K562 (cell line): ENCODE measurements around the gene TMSB4X. TPM values are rescaled to one million over a fixed set of nuclear protein-coding genes. Genes with fewer than 3 reads are reported as not detected.

Source experiments
- ATAC-seq: fragments of 200-7000 bp; cut with Tn5 transposase; 3 replicates; pipeline ENCODE4 v1.9.1; 2020; ENCODE audit warnings: moderate library complexity
- BruUV-seq: library from RNA; stranded (reverse); fragments of 400-500 nt; replicated peaks from 2 replicates; lab custom pipeline; 2021; lab: Mats Ljungman, UMichigan
- CTCF ChIA-PET: fragments of 300-600 bp; formaldehyde crosslinking; extraction: SDS; loops from one replicate; lab custom pipeline; 2021; ENCODE audit warnings: low intra/inter-chr PET ratio; lab: Yijun Ruan, JAX
- POLR2A ChIA-PET: fragments of 300-600, 350-650 bp; sonication (Branson Sonifier 250); formaldehyde crosslinking; extraction: SDS; loops from one replicate; lab custom pipeline; 2021; ENCODE audit warnings: antibody characterized with exemption, inconsistent platforms; lab: Yijun Ruan, JAX
- DNase-seq, 4 experiments: peaks; one replicate each; pipeline versions ENCODE4 v3.0.0 to v3.0.0-alpha.2; 2011 to 2018; ENCODE audit warnings: low spot score in 3 of 4, mixed read lengths in 3 of 4; ENCODE audit errors: extremely low read depth in 1 of 4
- FAIRE-seq: peaks from 2 replicates; lab custom pipeline; 2011; peaks lifted over from hg19 to GRCh38; lab: Jason Lieb, UNC
- H2AFZ ChIP-seq: 2 replicates; pipeline ENCODE4 v1.6.0; 2011; ENCODE audit warnings: low read depth, low read length, control low read depth, inconsistent platforms
- H3K27ac ChIP-seq: fragments of 200-600 bp; 3 replicates; pipeline ENCODE4 v1.8.0; 2011; ENCODE audit warnings: low read depth, mild to moderate bottlenecking, control low read depth, inconsistent platforms, low read length, moderate library complexity, mixed read lengths; ENCODE audit errors: extremely low read depth
- H3K27me3 ChIP-seq, 2 experiments: fragments of 300-600 bp in 1 of 2; 2 replicates in 1 of 2; 3 replicates in 1 of 2; pipeline versions ENCODE4 v1.6.0 to v1.8.0; 2011; ENCODE audit warnings: inconsistent platforms in 2 of 2, low read length in 2 of 2, mild to moderate bottlenecking in 1 of 2, mixed read lengths in 1 of 2, moderate library complexity in 1 of 2; ENCODE audit not compliant: control insufficient read depth in 2 of 2, insufficient read depth in 2 of 2
- H3K36me3 ChIP-seq: fragments of 300-600 bp; 3 replicates; pipeline ENCODE4 v1.8.0; 2011; ENCODE audit warnings: mild to moderate bottlenecking, low read length, inconsistent platforms; ENCODE audit not compliant: control insufficient read depth, insufficient read depth
- H3K4me1 ChIP-seq, 2 experiments: fragments of 200-600 bp in 1 of 2; replicated peaks in 1 of 2; 2 replicates in 1 of 2; 3 replicates in 1 of 2; pipeline versions ENCODE4 v1.5.1 to v1.8.0; 2011; ENCODE audit warnings: inconsistent platforms in 2 of 2, low read length in 2 of 2, mild to moderate bottlenecking in 1 of 2, mixed read lengths in 1 of 2, moderate library complexity in 1 of 2; ENCODE audit not compliant: control insufficient read depth in 2 of 2, insufficient read depth in 2 of 2
- H3K4me2 ChIP-seq: 2 replicates; pipeline ENCODE4 v1.6.1; 2011; ENCODE audit warnings: low read length, control low read depth, inconsistent platforms, mixed read lengths; ENCODE audit not compliant: insufficient read depth
- H3K4me3 ChIP-seq: fragments of 200-600 bp; sonication (generic), shearing (Covaris generic); 2 replicates; pipeline ENCODE4 v1.5.1; 2016; ENCODE audit warnings: control low read depth, inconsistent platforms
- H3K79me2 ChIP-seq: fragments of 200-600 bp; 3 replicates; pipeline ENCODE4 v1.8.0; 2011; ENCODE audit warnings: low read length, inconsistent platforms; ENCODE audit not compliant: control insufficient read depth, insufficient read depth
- H3K9ac ChIP-seq, 2 experiments: 2 replicates each; pipeline versions ENCODE4 v1.6.0 to v1.6.1; 2011; ENCODE audit warnings: low read depth in 2 of 2, low read length in 2 of 2, control low read depth in 1 of 2, inconsistent platforms in 1 of 2, mild to moderate bottlenecking in 1 of 2, mixed read lengths in 1 of 2; ENCODE audit not compliant: insufficient read depth in 1 of 2
- H3K9me1 ChIP-seq: one replicate; pipeline ENCODE4 v1.6.0; 2011; ENCODE audit warnings: inconsistent platforms, mild to moderate bottlenecking, low read length, moderate library complexity; ENCODE audit not compliant: control insufficient read depth, insufficient read depth
- H3K9me3 ChIP-seq: replicated peaks from 2 replicates; pipeline ENCODE4 v1.5.1; 2011; ENCODE audit warnings: low read depth, low read length, inconsistent platforms; ENCODE audit not compliant: control insufficient read depth, insufficient read depth
- H4K20me1 ChIP-seq: replicated peaks from 2 replicates; pipeline ENCODE4 v1.6.1; 2011; ENCODE audit warnings: low read length, inconsistent platforms, mixed read lengths; ENCODE audit not compliant: control insufficient read depth, insufficient read depth
- DDX20 ChIP-seq: fragments of 450-650 bp; IDR thresholded peaks from 2 replicates; pipeline ENCODE4 v1.6.1; 2016; ENCODE audit warnings: missing genetic modification characterization, low read depth, mild to moderate bottlenecking, missing compliant biosample characterization, moderate library complexity
- NFATC3 ChIP-seq: fragments of 450-650 bp; IDR thresholded peaks from 2 replicates; pipeline ENCODE4 v1.6.1; 2017; ENCODE audit warnings: mild to moderate bottlenecking
- SMAD3 ChIP-seq: fragments of 450-650 bp; formaldehyde crosslinking; conservative IDR thresholded peaks from 2 replicates; pipeline ENCODE4 v1.4.0; 2020; ENCODE audit warnings: mild to moderate bottlenecking
- YY1 ChIP-seq, 3 experiments: IDR thresholded peaks; 2 replicates each; pipeline ENCODE4 v1.6.1; 2011; ENCODE audit warnings: low read length in 2 of 3, mild to moderate bottlenecking in 2 of 3, moderate library complexity in 2 of 3, borderline replicate concordance in 1 of 3, control low read depth in 1 of 3, low read depth in 1 of 3; ENCODE audit not compliant: insufficient read depth in 3 of 3, insufficient replicate concordance in 2 of 3, control insufficient read depth in 1 of 3, insufficient read length in 1 of 3; ENCODE audit errors: extremely low read depth in 1 of 3
- ZNF24 ChIP-seq: fragments of 450-650 bp; IDR thresholded peaks from 2 replicates; pipeline ENCODE4 v1.6.1; 2016
- ZNF780A ChIP-seq: fragments of 250-450 bp; sonication (Bioruptor Pico); IDR thresholded peaks from 2 replicates; pipeline ENCODE4 v1.5.0; 2021; ENCODE audit warnings: mild to moderate bottlenecking
- WGBS: fragments of 100-300 bp; shearing (Covaris generic); methylation state at CpG from one replicate; pipeline ENCODE4 v1.1.6; 2016; ENCODE audit warnings: low coverage, mixed read lengths; ENCODE audit not compliant: insufficient coverage; ENCODE audit errors: missing lambda C conversion rate; 5-methylcytosine and 5-hydroxymethylcytosine counted together
- in situ Hi-C: fragments of 300-500 bp; cut with MboI; formaldehyde crosslinking; loops from 4 replicates; pipeline ENCODE4 v1.15.0; 2018; ENCODE audit warnings: inconsistent platforms, mixed read lengths
- intact Hi-C: fragments of 100-400 bp; cut with micrococcal nuclease; formaldehyde crosslinking; loops from 2 replicates; pipeline ENCODE4 v1.14.2; 2022
- polyA plus RNA-seq, 8 experiments: library from polyadenylated mRNA; depleted of rRNA in 4 of 8; stranded (reverse) in 5 of 8; unstranded in 3 of 8; fragments of >200 nt; fragmentation: Nextera tagmentation in 2 of 8; fragmentation: Illumina TruSeq in 1 of 8; extraction: Ambion mirVana in 2 of 8; extraction: Trizol in 1 of 8; gene quantifications; 2 replicates each; pipeline versions ENCODE4 v1.2.1 to v1.2.3, GENCODE V29; 2011 to 2014; ENCODE audit warnings: inconsistent platforms in 1 of 8, missing spikeins in 1 of 8
- total RNA-seq, 7 experiments: library from RNA; depleted of rRNA in 6 of 7; stranded (reverse); fragments of >200 nt in 6 of 7; fragmentation: Illumina TruSeq in 2 of 7; extraction: Trizol in 2 of 7; gene quantifications; 2 replicates each; pipeline versions ENCODE4 v1.2.1 to v1.2.3, GENCODE V29; 2011 to 2021; ENCODE audit warnings: low replicate concordance in 1 of 7
- TF ChIP-seq, protein P1 (sequence below): fragments of 450-650 bp; formaldehyde crosslinking; IDR thresholded peaks from 2 replicates; pipeline ENCODE4 v1.4.0; 2020; ENCODE audit warnings: mild to moderate bottlenecking, moderate library complexity
- TF ChIP-seq, protein P2 (sequence below): sonication (generic); formaldehyde crosslinking; IDR thresholded peaks from 2 replicates; pipeline ENCODE4 v1.4.0; 2020; ENCODE audit warnings: mild to moderate bottlenecking, missing genetic modification reagents
- TF ChIP-seq, protein P3 (sequence below): fragments of 200-800 bp; sonication (Bioruptor generic); IDR thresholded peaks from 2 replicates; pipeline ENCODE4 v1.6.1; 2016; ENCODE audit warnings: missing genetic modification characterization, missing compliant biosample characterization

The TMSB4X gene
- total and polyA plus RNA-seq, 9 of the 15 experiments (the other 6 are each of a cell fraction or from before 2014, with no cell fraction given) = 1,035 to 2,035 (median 1,529) TPM

DNA sequence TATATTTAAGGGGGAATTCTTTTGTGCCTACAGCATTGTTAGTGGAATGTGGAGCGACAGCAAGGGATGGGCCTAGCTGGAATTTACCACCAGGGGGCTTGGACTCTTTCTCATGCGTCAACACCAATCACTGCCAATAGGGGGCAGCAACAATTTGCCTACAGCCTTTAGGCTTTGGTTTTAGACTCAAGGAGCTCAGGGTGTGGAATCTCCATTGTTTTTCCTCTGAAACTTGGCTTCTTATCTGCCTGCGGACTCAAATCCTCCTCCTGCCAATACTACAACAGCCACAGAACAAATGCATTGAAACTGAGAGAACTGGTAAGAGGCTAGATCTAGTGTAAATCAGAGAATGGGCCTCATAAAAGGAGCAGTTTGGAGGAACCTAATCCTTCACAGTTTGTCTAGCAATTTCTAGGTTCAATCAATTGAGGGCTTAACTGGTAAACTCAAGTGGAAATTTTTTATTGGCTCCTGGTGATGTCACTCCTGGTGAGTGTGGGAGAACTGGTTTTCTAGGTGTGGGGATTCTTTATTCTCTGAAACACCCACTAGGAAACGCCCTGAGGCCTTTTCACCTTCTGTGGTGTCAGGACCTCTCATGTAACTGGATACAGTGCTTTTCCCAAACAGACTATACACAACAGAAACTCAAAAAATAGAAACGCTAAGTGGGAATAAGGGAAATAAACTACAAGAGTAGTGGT, 27.9 kb upstream of the TMSB4X start:
- no peak overlapping the region for H3K4me3 ChIP-seq
- POLR2A ChIA-PET = interaction anchor here (0.6 to 1.7 kb wide), 10 partner anchors 9 to 541 kb away, joined by 3 to 10 read pairs (median 4); partner anchors contain the start of gene TMSB4X
- peak overlapping the region; percentile 35 for H3K4me2 ChIP-seq
- H3K36me3 ChIP-seq = no peaks in the 10 kb centered on the region; the same call in 2 of the 3 replicates
- H3K27me3 ChIP-seq = no peaks in the 10 kb centered on the region
- 6% methylated on average over 4 of the region's 5 CpGs for WGBS
- peak overlapping the region in 1 of 2 experiments; percentile 54; a peak in 2 of 4 replicates for H3K9ac ChIP-seq
- CTCF ChIA-PET = interaction anchor here (0.8 to 1.2 kb wide), 2 partner anchors 28 to 541 kb away, joined by 4 to 9 read pairs; partner anchors contain the start of gene TMSB4X
- peaks cover 5 to 55% of the 10 kb centered on the region in 2 experiments; a peak in 4 of 5 replicates for H3K4me1 ChIP-seq
- no peaks in the 10 kb centered on the region for H3K9me1 ChIP-seq
- peak; percentile 84 for FAIRE-seq
- peak overlapping the region; percentile 79 for H3K27ac ChIP-seq
- in situ Hi-C loops (no loop called here), intact Hi-C loops (loop anchor here (1.0 kb wide), 2 partner anchors 29 to 541 kb away; no protein-coding TSS in a partner anchor)
- no peaks in the 10 kb centered on the region for H3K9me3 ChIP-seq
- H2AFZ ChIP-seq = peak overlapping the region; percentile 88
- H4K20me1 ChIP-seq = no peaks in the 10 kb centered on the region
- peak; percentile 79 for ATAC-seq
- peak; percentile 70 to 89 (median 72) for DNase-seq
- no TSS peak for BruUV-seq
- H3K79me2 ChIP-seq = no peaks in the 10 kb centered on the region; the same call in 2 of the 3 replicates
- TF ChIP-seq, protein P1, sequence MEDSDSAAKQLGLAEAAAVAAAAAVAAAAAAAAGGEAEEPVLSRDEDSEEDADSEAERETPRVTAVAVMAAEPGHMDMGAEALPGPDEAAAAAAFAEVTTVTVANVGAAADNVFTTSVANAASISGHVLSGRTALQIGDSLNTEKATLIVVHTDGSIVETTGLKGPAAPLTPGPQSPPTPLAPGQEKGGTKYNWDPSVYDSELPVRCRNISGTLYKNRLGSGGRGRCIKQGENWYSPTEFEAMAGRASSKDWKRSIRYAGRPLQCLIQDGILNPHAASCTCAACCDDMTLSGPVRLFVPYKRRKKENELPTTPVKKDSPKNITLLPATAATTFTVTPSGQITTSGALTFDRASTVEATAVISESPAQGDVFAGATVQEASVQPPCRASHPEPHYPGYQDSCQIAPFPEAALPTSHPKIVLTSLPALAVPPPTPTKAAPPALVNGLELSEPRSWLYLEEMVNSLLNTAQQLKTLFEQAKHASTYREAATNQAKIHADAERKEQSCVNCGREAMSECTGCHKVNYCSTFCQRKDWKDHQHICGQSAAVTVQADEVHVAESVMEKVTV = peak; percentile 75; the same call in 1 of the 2 replicates
- peak in 2 of 3 experiments; percentile 24 to 28 for TF ChIP-seq YY1 (IDR thresholded peaks at IDR 0.05; ENCODE audit: borderline replicate concordance in 1 of 3, control insufficient read depth in 1 of 3, extremely low read depth in 1 of 3, insufficient read depth in 3 of 3, insufficient read length in 1 of 3, insufficient replicate concordance in 2 of 3, low read depth in 1 of 3, low read length in 2 of 3)
- no peak for TF ChIP-seq SMAD3 (CRISPR knock-in tag)
- TF ChIP-seq, protein P2, sequence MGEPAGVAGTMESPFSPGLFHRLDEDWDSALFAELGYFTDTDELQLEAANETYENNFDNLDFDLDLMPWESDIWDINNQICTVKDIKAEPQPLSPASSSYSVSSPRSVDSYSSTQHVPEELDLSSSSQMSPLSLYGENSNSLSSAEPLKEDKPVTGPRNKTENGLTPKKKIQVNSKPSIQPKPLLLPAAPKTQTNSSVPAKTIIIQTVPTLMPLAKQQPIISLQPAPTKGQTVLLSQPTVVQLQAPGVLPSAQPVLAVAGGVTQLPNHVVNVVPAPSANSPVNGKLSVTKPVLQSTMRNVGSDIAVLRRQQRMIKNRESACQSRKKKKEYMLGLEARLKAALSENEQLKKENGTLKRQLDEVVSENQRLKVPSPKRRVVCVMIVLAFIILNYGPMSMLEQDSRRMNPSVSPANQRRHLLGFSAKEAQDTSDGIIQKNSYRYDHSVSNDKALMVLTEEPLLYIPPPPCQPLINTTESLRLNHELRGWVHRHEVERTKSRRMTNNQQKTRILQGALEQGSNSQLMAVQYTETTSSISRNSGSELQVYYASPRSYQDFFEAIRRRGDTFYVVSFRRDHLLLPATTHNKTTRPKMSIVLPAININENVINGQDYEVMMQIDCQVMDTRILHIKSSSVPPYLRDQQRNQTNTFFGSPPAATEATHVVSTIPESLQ (CRISPR knock-in tag) = no peak
- 0 out of 2 replicates have a peak, but pooled peaks have one; percentile 24 for TF ChIP-seq ZNF24
- TF ChIP-seq ZNF780A (CRISPR knock-in tag) = no peak
- TF ChIP-seq, protein P3, sequence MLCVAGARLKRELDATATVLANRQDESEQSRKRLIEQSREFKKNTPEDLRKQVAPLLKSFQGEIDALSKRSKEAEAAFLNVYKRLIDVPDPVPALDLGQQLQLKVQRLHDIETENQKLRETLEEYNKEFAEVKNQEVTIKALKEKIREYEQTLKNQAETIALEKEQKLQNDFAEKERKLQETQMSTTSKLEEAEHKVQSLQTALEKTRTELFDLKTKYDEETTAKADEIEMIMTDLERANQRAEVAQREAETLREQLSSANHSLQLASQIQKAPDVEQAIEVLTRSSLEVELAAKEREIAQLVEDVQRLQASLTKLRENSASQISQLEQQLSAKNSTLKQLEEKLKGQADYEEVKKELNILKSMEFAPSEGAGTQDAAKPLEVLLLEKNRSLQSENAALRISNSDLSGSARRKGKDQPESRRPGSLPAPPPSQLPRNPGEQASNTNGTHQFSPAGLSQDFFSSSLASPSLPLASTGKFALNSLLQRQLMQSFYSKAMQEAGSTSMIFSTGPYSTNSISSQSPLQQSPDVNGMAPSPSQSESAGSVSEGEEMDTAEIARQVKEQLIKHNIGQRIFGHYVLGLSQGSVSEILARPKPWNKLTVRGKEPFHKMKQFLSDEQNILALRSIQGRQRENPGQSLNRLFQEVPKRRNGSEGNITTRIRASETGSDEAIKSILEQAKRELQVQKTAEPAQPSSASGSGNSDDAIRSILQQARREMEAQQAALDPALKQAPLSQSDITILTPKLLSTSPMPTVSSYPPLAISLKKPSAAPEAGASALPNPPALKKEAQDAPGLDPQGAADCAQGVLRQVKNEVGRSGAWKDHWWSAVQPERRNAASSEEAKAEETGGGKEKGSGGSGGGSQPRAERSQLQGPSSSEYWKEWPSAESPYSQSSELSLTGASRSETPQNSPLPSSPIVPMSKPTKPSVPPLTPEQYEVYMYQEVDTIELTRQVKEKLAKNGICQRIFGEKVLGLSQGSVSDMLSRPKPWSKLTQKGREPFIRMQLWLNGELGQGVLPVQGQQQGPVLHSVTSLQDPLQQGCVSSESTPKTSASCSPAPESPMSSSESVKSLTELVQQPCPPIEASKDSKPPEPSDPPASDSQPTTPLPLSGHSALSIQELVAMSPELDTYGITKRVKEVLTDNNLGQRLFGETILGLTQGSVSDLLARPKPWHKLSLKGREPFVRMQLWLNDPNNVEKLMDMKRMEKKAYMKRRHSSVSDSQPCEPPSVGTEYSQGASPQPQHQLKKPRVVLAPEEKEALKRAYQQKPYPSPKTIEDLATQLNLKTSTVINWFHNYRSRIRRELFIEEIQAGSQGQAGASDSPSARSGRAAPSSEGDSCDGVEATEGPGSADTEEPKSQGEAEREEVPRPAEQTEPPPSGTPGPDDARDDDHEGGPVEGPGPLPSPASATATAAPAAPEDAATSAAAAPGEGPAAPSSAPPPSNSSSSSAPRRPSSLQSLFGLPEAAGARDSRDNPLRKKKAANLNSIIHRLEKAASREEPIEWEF = no peak
- 0 out of 2 replicates have a peak, but pooled peaks have one; percentile 44 for TF ChIP-seq NFATC3
- no peak for TF ChIP-seq DDX20 (tag)
